Thyroid gland (tissue), 4 donors: ENCODE measurements around the gene MYH10.

Experiments
- POLR2A ChIP-seq, 2 donors: fragments of 450-650 bp; IDR thresholded peaks; one replicate each; pipeline ENCODE4 v1.6.1; 2017; ENCODE audit warnings: antibody characterized with exemption in 2 of 2, mild to moderate bottlenecking in 2 of 2, moderate library complexity in 1 of 2
- TF ChIP-seq, protein P1 (sequence below), 6 experiments: fragments of 200-600 bp in 3 of 6; fragments of 450-650 bp in 3 of 6; sonication (generic) in 3 of 6; IDR thresholded peaks; one replicate each; pipeline ENCODE4 v1.5.1; 2016 to 2019; ENCODE audit warnings: antibody characterized with exemption in 6 of 6, mild to moderate bottlenecking in 2 of 6, inconsistent platforms in 1 of 6, moderate library complexity in 1 of 6

DNA sequence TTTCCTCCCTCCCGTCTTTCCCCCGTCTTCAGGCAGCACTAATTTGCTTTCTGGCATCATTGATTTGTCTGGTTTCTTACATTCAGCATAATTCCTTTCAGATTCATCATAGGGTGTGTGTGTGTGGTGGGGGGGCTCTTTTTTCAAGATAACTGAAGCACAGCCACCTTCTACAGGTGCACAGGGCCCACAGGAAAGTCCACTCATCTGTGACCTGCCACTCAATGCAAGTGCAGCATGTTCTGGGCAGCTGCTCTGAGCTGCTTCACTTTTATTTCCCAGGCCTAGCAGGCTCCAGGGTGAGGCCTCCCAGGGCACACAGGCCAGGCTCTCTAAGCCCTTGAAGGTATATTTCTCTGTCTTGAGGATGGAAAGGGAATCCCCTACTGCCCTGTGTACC is 35.2 kb upstream of the MYH10 start:
- TF ChIP-seq, protein P1, sequence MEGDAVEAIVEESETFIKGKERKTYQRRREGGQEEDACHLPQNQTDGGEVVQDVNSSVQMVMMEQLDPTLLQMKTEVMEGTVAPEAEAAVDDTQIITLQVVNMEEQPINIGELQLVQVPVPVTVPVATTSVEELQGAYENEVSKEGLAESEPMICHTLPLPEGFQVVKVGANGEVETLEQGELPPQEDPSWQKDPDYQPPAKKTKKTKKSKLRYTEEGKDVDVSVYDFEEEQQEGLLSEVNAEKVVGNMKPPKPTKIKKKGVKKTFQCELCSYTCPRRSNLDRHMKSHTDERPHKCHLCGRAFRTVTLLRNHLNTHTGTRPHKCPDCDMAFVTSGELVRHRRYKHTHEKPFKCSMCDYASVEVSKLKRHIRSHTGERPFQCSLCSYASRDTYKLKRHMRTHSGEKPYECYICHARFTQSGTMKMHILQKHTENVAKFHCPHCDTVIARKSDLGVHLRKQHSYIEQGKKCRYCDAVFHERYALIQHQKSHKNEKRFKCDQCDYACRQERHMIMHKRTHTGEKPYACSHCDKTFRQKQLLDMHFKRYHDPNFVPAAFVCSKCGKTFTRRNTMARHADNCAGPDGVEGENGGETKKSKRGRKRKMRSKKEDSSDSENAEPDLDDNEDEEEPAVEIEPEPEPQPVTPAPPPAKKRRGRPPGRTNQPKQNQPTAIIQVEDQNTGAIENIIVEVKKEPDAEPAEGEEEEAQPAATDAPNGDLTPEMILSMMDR (IDR thresholded peaks at IDR 0.05), result no peak
- no peak for TF ChIP-seq POLR2A (IDR thresholded peaks at IDR 0.05)
